Activated T-helper 9 cell treated with anti-CD3 and anti-CD28 coated beads, Interleukin-2, amount 50 U/mL, for 16 hours (primary cell): ENCODE data around the gene ADGRL3.
"Not testable (repeated sequence)": the region's sequence is repeated elsewhere in the genome, so short reads cannot be mapped to it uniquely, and the experiment has no call there.

Source experiments
- DNase-seq: peaks from one replicate; pipeline ENCODE4 v3.0.0-alpha.2; 2020; ENCODE audit warnings: low read depth

The ADGRL3 gene

DNA sequence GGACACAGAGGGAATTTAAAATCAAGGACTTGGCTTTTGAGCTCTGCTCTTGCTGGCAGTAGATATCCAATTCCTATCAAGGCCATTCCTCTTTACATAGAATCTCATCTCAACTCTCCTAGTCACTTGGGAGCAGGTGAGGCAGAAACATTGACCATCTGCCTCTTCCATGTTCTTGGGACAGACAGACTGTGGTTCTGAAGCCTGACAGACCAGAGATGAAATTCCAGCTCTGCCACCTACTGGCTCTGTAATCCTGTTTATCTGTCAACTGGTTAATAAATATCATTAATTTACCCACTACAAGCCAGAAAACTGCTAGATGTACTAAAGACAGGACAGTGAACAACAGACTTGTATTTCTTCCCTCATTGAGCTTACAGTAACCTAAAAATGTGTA lies 300.8 kb downstream of the ADGRL3 start:
- DNase-seq, result no peak

DNA sequence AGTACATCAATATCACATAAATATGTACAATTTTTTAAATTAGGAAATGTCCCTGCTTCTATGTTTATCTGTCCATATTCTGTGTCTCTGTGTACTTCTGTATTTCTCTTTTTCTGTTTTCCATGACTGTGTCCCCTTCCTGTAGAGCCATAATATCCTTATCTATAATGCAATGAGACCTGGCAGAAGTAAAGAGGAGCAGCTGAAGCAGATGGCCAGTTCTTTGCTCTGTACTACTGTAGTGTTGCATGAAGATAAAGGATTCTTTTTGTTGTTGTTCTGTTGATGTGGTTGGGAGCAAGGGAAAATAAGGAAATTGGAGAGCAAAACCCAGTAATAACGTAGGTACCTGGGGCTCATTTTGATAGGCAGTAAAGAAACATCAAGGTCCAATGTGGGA lies 301.7 kb downstream of the ADGRL3 start:
- DNase-seq, result no peak

GRCh38 chr4:61505773-61506685 lies 305.9 kb downstream of the ADGRL3 start:
- no peak for DNase-seq

DNA sequence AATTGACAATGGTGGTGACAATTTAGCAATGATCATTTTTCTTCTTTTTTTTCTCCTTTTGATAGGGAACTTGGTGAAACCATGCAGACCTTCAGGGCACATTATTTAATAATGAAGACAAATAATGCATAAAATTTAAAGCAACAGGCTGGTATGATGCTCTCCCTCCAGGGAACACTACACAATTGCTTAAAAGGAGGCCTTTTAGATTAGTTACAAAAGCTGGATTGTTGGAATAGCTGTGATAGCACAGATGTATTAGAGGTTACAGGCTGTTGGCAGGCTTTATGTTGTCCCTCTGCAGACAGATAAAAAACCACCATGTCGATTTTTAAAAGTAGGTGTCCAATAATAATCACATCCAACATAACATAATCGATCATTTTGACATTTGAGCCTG lies 307.0 kb downstream of the ADGRL3 start:
- no peak for DNase-seq

DNA sequence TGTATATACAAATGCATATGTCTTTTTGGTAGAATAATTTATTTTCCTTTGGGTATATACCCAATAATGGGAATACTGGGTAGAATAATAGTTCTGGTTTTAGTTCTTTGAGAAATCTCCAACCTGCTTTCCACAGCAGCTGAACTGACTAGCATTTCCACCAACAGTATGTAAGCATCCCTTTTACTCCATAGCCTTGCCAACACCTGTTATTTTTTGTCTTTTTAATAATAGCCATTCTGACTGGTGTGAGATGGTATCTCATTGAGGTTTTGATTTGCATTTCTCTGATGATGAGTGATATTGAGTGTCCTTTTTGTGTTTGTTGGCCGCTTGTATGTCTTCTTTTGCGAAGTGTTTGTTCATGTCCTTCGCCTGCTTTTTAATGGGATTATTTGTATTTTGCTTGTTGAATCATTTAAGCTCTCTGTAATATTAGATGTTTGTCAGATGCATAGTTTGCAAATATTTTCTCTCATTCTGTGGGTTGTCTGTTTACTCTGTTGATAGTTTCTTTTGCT lies 309.7 kb downstream of the ADGRL3 start:
- not testable (repeated sequence) for DNase-seq

GRCh38 chr4:61511716-61512488 lies 311.8 kb downstream of the ADGRL3 start:
- DNase-seq, result no peak

DNA sequence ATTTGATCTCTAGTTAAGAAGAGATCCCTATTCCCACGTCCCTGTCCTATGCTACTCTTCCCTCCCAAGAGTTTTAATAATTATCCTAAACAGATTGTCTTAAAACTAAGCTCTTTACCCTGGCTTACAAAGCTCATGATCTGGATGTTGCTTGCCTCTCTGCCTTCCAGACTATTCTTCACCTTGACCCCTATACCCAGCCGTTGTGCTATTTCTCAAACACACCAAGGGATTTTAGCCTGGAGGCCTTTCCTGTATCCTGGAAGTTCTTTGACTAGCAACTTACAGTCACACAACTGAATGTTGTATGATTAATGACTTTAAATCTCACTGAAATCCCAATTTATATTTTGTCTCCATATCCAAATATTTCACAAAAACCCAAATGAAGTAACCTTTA lies 314.9 kb downstream of the ADGRL3 start:
- DNase-seq, result no peak

DNA sequence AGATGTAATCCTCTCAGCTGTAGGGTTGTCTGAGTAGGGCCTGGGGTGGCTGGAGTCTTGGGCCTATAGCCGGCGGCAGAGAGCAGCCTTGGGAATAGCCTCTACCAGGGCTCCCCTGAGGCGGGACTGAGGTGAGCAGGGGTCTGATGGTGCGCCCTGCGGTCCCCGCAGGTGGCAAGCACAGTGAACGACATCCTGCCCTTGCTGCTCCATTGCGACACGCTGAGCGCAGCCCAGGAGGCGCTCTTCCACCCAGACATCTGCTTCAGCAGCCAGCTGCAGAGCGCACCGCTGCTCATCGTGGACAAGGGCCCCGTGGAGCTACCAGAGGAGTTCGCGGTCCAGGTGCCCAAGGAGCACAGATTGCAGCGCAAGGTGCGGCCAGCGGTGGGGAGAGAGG lies 317.0 kb downstream of the ADGRL3 start:
- DNase-seq, result no peak

GRCh38 chr4:61520166-61520565 lies 320.0 kb downstream of the ADGRL3 start:
- DNase-seq, result no peak

DNA sequence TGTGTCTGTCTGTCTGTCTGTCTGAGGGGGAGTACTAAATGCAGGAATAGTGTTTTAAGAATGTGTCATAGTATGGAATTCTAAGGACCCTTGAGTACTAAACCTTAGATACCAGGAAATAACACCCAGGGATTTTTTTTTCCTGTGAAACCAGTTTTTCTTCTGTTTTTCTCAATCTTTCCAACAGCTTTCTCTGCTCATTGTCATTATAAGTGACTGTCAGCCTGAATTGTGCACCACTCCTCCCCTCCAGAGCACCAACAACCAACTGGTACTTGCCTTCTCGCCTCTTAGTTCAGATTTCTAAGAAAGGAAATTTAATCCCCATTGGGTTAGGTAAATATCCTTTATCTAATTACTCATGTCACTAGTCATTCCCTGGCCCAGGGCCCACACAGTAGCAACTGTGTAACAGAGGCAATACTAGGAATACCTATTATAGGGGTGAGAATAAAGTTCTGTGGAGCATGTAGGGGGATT lies 320.6 kb downstream of the ADGRL3 start:
- DNase-seq, result no peak

DNA sequence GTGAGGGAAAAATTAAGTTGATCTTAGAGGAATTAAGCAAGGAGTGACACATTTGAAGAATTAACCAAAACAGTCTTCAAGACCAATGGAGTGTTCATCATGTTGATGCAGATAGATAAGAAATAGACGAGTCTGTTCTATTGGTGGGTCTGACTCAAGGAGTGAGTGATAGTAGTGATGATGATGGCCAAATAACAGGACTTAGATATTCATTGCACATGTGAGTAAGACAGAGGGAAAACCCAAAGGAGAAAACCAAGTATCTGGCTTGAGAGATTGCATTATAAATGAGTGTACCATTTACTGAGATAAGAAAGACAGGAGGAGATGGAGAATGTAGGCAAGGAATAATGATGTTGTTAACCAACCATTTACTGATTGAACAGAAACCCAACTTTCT lies 321.3 kb downstream of the ADGRL3 start:
- no peak for DNase-seq

DNA sequence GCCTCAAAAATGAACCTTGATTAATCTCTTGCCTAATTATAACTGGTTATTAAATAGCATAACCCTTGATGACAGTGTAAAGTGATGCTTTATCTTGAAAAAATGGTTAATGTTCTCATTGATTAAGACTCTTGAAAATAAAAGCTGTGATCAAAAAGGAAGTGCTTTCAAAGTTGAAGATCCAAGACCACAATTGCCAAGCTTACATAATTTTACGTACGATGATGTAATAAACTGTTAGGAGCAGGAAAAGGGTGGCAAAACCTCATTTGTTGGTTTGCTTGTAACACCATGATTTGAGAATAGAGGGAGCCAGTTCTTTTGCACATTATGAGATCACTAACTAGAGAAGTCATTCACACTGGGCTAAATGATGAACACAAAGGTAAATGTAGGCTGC lies 322.2 kb downstream of the ADGRL3 start:
- no peak for DNase-seq

- DNase-seq, result no peak
These were observed 327.8 kb downstream of the ADGRL3 start for GRCh38 chr4:61527888-61528287.

DNA sequence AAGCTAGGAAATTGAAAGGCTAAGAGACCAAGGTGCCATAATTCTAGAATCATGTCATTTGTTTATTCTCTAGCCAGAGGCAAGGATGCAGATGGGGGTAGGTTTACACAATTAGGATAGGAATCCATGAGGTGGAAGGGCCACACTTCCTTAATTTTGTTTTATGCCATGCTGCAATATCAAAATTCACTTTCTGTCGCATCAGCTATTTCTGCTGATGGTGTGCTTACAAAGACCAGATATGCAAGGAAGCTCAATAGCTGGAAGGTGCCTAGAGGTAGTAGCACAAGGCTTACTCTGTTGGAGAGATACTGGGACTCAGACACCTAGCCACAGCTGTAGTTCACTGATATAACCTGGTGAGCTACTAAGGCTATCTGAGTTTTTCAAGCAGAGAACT lies 328.5 kb downstream of the ADGRL3 start:
- no peak for DNase-seq

DNA sequence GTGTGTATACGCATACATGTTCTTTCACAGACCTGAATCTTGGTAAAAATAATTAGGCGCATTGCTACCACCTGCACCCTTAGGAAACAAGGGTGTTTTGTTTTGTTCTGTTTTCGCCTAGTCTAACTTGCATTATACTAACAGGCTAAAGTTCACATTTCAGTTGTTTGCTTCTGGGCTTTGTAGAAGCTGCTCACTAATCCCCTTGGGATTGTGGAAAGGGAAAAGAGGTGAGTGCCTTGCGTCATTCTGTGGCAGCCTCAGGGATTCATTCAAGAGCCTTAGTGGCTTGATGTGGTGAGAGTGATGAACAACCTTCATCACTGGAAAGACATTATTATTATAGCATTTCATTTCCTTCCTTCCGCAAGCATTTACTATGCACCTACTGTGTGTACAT lies 331.1 kb downstream of the ADGRL3 start:
- no peak for DNase-seq

GRCh38 chr4:61532336-61533000 lies 332.3 kb downstream of the ADGRL3 start:
- DNase-seq, result no peak

DNA sequence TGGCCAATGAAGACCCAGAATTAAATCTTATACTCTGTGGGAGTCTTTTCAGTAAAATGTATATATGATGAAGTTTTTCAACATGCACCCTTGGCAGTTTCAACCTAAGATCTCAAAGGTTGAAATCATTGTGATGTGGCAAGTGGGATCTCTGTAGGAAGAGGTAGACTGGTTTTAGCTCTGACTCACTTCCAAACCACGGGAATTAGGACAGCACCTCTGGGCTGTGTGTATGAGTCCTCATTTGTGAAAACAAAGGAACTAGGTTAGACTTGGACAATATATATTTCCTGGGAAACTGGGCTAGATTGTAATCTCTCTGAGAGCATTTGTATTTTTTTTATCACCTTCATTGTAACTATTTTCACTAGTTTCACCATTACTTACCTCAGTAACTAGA lies 333.0 kb downstream of the ADGRL3 start:
- DNase-seq, result no peak

- DNase-seq, result no peak
These were observed 340.8 kb downstream of the ADGRL3 start for GRCh38 chr4:61540944-61541343.

- DNase-seq, result no peak
These were observed 341.3 kb downstream of the ADGRL3 start for GRCh38 chr4:61541459-61541858.

DNA sequence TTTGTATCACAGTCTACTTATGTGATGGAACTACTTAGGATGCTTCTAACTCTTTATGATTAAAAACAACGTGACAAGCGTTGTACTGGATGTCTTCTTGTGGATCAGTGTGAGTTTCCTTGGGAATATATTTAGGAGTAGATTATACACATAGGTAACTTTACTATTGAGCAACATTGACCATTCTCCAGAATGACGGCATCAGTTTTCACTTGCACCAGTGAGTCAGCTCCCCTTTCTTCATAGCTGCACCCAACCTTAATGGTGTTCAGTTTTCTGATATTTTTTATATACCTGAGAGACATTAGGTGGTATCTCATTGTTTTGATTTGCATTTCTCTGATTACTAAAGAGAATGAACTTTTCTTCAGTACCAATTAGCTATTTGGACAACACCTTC lies 343.9 kb downstream of the ADGRL3 start:
- DNase-seq, result no peak

GRCh38 chr4:61545902-61546480 lies 345.9 kb downstream of the ADGRL3 start:
- DNase-seq, result no peak

GRCh38 chr4:61549336-61549735 lies 349.2 kb downstream of the ADGRL3 start:
- no peak for DNase-seq
